HCT116 (cell line): Measurements from ENCODE around the gene CLDN9.

ENCODE experiments used
- CEBPB ChIP-seq: IDR thresholded peaks from 2 replicates; pipeline ENCODE4 v1.6.1; 2012; ENCODE audit warnings: low read depth
- CTCF ChIP-seq, 3 experiments: fragments of 200-600 bp in 1 of 3; sonication (generic) in 1 of 3; IDR thresholded peaks in 2 of 3; conservative IDR thresholded peaks in 1 of 3; 2 replicates each; pipeline ENCODE4 v1.5.1; 2012 to 2017; ENCODE audit warnings: low read depth in 2 of 3, low read length in 2 of 3, antibody characterized with exemption in 1 of 3, borderline replicate concordance in 1 of 3, control low read depth in 1 of 3, mild to moderate bottlenecking in 1 of 3, mixed read lengths in 1 of 3, mixed run types in 1 of 3, moderate library complexity in 1 of 3; ENCODE audit not compliant: insufficient read depth in 1 of 3
- EZH2phosphoT487 ChIP-seq: fragments of 200-600 bp; IDR thresholded peaks from 2 replicates; pipeline ENCODE4 v1.6.1; 2018; ENCODE audit warnings: antibody characterized with exemption, borderline replicate concordance
- JUND ChIP-seq: IDR thresholded peaks from 2 replicates; pipeline ENCODE4 v1.6.1; 2012
- POLR2A ChIP-seq: IDR thresholded peaks from 2 replicates; pipeline ENCODE4 v1.7.0; 2011; ENCODE audit warnings: borderline replicate concordance; ENCODE audit not compliant: insufficient read depth, insufficient read length; ENCODE audit errors: extremely low read depth
- POLR2AphosphoS5 ChIP-seq: IDR thresholded peaks from 2 replicates; pipeline ENCODE4 v1.6.1; 2011; ENCODE audit warnings: mild to moderate bottlenecking, low read depth, low read length, moderate library complexity
- SIN3A ChIP-seq: IDR thresholded peaks from 2 replicates; pipeline ENCODE4 v1.6.1; 2012; ENCODE audit warnings: low read depth
- YY1 ChIP-seq: IDR thresholded peaks from 2 replicates; pipeline ENCODE4 v1.6.1; 2011; ENCODE audit warnings: low read length, low read depth, moderate library complexity, mild to moderate bottlenecking; ENCODE audit not compliant: insufficient replicate concordance; ENCODE audit errors: extremely low read depth

- TF ChIP-seq CEBPB (no peak), CTCF (IDR thresholded peaks at IDR 0.05 in 2 of 3, conservative IDR thresholded peaks at IDR 0.05 in 1 of 3; ENCODE audit: borderline replicate concordance in 1 of 3, insufficient read depth in 1 of 3, low read depth in 2 of 3, low read length in 2 of 3) (no peak), SIN3A (no peak), POLR2A (no peak), JUND (no peak), YY1 (no peak), EZH2phosphoT487 (no peak), POLR2AphosphoS5 (no peak)
These were observed 45.5 kb upstream of the CLDN9 start for GRCh38 chr16:2967211-2967631.
